ENCODE results near the gene ZNF248. TPM values are rescaled to one million over a fixed set of nuclear protein-coding genes. Genes with fewer than 3 reads are reported as not detected.

Gene ZNF248
- total RNA-seq, 1 experiment from 2014 or later: 10.8 TPM

GRCh38 chr10:37871143-37871542 is 13.7 kb upstream of the ZNF248 start:
- CTCF ChIA-PET: no interaction called here
- BruUV-seq (replicated peaks): no TSS peak
- TF ChIP-seq, protein P1, sequence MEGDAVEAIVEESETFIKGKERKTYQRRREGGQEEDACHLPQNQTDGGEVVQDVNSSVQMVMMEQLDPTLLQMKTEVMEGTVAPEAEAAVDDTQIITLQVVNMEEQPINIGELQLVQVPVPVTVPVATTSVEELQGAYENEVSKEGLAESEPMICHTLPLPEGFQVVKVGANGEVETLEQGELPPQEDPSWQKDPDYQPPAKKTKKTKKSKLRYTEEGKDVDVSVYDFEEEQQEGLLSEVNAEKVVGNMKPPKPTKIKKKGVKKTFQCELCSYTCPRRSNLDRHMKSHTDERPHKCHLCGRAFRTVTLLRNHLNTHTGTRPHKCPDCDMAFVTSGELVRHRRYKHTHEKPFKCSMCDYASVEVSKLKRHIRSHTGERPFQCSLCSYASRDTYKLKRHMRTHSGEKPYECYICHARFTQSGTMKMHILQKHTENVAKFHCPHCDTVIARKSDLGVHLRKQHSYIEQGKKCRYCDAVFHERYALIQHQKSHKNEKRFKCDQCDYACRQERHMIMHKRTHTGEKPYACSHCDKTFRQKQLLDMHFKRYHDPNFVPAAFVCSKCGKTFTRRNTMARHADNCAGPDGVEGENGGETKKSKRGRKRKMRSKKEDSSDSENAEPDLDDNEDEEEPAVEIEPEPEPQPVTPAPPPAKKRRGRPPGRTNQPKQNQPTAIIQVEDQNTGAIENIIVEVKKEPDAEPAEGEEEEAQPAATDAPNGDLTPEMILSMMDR (IDR thresholded peaks at IDR 0.05; ENCODE audit: unreplicated experiment): no peak
- Mint-ChIP-seq H3K27ac (ENCODE audit: unreplicated experiment) (no peak overlapping the region), H3K27me3 (ENCODE audit: unreplicated experiment) (no peaks in the 10 kb centered on the region), H3K36me3 (ENCODE audit: insufficient read depth, unreplicated experiment) (no peaks in the 10 kb centered on the region), H3K4me3 (ENCODE audit: low read depth, unreplicated experiment) (no peak overlapping the region), H3K4me1 (ENCODE audit: low read depth, unreplicated experiment) (no peaks in the 10 kb centered on the region), H3K9me3 (ENCODE audit: low read depth, unreplicated experiment) (peaks cover 2% of the 10 kb centered on the region)
- DNase-seq: no peak
- intact Hi-C loops (cut with micrococcal nuclease; ENCODE audit: unreplicated experiment): no loop called here

GRCh38 chr10:37868796-37869195 is 11.4 kb upstream of the ZNF248 start:
- Mint-ChIP-seq H3K4me3 (ENCODE audit: low read depth, unreplicated experiment) (no peak overlapping the region), H3K9me3 (ENCODE audit: low read depth, unreplicated experiment) (peaks cover 2% of the 10 kb centered on the region), H3K27me3 (ENCODE audit: unreplicated experiment) (no peaks in the 10 kb centered on the region), H3K36me3 (ENCODE audit: insufficient read depth, unreplicated experiment) (no peaks in the 10 kb centered on the region), H3K4me1 (ENCODE audit: low read depth, unreplicated experiment) (no peaks in the 10 kb centered on the region), H3K27ac (ENCODE audit: unreplicated experiment) (no peak overlapping the region)
- BruUV-seq (replicated peaks): no TSS peak
- CTCF ChIA-PET: no interaction called here
- no peak for DNase-seq
- TF ChIP-seq, protein P1 (IDR thresholded peaks at IDR 0.05; ENCODE audit: unreplicated experiment): no peak
- intact Hi-C loops (cut with micrococcal nuclease; ENCODE audit: unreplicated experiment): no loop called here

DNA sequence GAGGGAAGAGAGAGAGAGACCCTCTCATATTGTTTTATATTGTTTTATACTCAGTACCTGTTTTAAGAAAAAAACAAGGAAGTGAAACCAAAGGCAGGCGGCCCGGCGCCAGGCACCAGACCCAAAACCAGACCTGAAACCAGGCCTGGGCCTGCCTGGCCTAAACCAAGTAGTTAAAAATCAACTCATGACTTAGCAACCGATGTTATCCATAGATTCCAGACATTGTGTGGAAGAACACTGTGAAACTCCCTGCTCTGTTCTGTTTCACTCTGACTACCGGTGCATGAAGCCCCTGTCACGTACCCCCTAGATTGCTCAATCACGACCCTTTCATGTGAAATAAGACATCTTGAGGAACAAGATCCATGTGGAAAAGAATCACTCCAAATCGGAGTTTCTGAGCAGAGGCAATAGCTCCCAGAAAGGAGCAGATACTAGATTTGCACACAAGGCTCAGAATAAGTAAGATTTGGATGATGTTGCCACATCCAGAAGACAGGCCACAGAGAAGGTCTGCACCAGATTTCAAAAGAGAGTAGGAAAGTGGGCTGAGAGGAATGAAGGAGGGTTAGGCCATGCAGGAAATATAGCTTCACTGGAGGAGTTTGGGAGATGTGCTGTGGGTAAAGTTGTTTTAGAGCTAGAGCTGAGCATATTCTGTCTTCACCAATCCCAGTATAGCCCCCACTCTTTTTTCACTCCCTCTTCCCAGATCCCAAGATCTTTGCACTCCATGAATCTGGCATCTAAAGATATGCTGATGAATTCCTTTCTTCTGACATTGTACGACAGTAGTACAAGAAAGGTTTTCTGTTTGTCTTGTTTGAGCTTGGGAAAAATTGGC is 8.8 kb upstream of the ZNF248 start:
- Mint-ChIP-seq H3K4me3 (ENCODE audit: low read depth, unreplicated experiment) (no peak overlapping the region), H3K4me1 (ENCODE audit: low read depth, unreplicated experiment) (no peaks in the 10 kb centered on the region), H3K27ac (ENCODE audit: unreplicated experiment) (no peak overlapping the region), H3K9me3 (ENCODE audit: low read depth, unreplicated experiment) (peaks cover 2% of the 10 kb centered on the region), H3K36me3 (ENCODE audit: insufficient read depth, unreplicated experiment) (no peaks in the 10 kb centered on the region), H3K27me3 (ENCODE audit: unreplicated experiment) (no peaks in the 10 kb centered on the region)
- TF ChIP-seq, protein P1 (IDR thresholded peaks at IDR 0.05; ENCODE audit: unreplicated experiment): no peak
- intact Hi-C loops (cut with micrococcal nuclease; ENCODE audit: unreplicated experiment): no loop called here
- CTCF ChIA-PET: no interaction called here
- no peak for DNase-seq
- BruUV-seq (replicated peaks): no TSS peak

- no peak overlapping the region for H3K27ac Mint-ChIP-seq (ENCODE audit: unreplicated experiment)
- no peaks in the 10 kb centered on the region for H3K4me1 Mint-ChIP-seq (ENCODE audit: low read depth, unreplicated experiment)
- TF ChIP-seq, protein P1 (IDR thresholded peaks at IDR 0.05; ENCODE audit: unreplicated experiment): no peak
- no peaks in the 10 kb centered on the region for H3K9me3 Mint-ChIP-seq (ENCODE audit: low read depth, unreplicated experiment)
- BruUV-seq (replicated peaks): no TSS peak
- no peaks in the 10 kb centered on the region for H3K27me3 Mint-ChIP-seq (ENCODE audit: unreplicated experiment)
- CTCF ChIA-PET: no interaction called here
- no peaks in the 10 kb centered on the region for H3K36me3 Mint-ChIP-seq (ENCODE audit: insufficient read depth, unreplicated experiment)
- intact Hi-C loops (cut with micrococcal nuclease; ENCODE audit: unreplicated experiment): no loop called here
- no peak for DNase-seq
- H3K4me3 Mint-ChIP-seq (ENCODE audit: low read depth, unreplicated experiment): no peak overlapping the region
Measured at GRCh38 chr10:37865264-37865663, 7.9 kb upstream of the ZNF248 start.
